ENCODE results near the gene HLCS. TPM values are rescaled to one million over a fixed set of nuclear protein-coding genes. Genes with fewer than 3 reads are reported as not detected.
A peak's percentile ranks its signal among the peaks of the same experiment; 100 is the strongest.

The HLCS gene
- total RNA-seq, 2 experiments from 2014 or later, result 12.5 to 15.5 TPM

DNA sequence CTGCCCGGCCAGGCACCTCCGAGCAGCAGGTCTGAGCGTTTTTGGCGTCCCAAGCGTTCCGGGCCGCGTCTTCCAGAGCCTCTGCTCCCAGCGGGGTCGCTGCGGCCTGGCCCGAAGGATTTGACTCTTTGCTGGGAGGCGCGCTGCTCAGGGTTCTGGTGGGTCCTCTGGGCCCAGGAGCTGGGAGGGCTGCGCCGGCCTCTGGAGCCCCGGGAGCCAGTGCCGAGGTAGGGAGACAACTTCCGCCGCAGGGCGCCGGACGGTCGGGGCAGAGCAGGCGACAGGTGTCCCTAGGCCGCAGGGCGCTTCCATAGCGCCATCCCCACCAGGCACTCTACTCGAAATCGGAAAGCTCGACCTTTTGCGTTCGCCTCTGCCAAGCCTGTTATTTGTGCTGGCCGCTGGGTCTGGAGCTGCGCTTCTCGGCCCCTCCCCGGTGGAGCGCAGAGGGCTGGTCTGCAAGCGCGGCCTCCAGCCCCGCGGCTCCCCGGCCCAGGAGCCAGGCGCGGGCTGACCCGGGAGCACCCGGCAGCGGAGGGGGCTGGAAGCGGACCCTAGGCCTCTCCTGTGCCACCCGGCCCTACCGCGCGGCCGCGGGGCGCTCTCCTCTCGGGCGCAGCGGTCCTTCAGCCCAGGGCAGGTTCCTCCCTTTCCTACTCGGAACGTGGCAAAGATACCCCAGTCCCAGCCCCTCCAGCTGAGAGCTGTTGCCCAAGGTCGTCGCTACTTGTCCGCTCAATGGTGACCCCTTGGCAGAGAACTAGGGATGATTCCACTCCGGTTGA, 265.3 kb downstream of the HLCS start:
- H3K9me3 Mint-ChIP-seq, result no peaks in the 10 kb centered on the region
- peaks cover 33% of the 10 kb centered on the region for H3K4me1 Mint-ChIP-seq (ENCODE audit: low read depth)
- DNase-seq, result no peak
- H3K27ac Mint-ChIP-seq, result no peak overlapping the region
- H3K36me3 Mint-ChIP-seq (ENCODE audit: low read depth), result peaks cover 2% of the 10 kb centered on the region
- no peak for ATAC-seq
- POLR2A ChIA-PET, result no interaction called here
- CTCF ChIA-PET, result no interaction called here
- TF ChIP-seq, protein P1, sequence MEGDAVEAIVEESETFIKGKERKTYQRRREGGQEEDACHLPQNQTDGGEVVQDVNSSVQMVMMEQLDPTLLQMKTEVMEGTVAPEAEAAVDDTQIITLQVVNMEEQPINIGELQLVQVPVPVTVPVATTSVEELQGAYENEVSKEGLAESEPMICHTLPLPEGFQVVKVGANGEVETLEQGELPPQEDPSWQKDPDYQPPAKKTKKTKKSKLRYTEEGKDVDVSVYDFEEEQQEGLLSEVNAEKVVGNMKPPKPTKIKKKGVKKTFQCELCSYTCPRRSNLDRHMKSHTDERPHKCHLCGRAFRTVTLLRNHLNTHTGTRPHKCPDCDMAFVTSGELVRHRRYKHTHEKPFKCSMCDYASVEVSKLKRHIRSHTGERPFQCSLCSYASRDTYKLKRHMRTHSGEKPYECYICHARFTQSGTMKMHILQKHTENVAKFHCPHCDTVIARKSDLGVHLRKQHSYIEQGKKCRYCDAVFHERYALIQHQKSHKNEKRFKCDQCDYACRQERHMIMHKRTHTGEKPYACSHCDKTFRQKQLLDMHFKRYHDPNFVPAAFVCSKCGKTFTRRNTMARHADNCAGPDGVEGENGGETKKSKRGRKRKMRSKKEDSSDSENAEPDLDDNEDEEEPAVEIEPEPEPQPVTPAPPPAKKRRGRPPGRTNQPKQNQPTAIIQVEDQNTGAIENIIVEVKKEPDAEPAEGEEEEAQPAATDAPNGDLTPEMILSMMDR (IDR thresholded peaks at IDR 0.05), result no peak
- H3K4me3 Mint-ChIP-seq, result peak overlapping the region; percentile 41
- intact Hi-C loops (cut with micrococcal nuclease), result no loop called here
- H3K27me3 Mint-ChIP-seq, result peaks cover 74% of the 10 kb centered on the region

Other genes with a start within 250 kb of the HLCS start
- not detected for gene RIPPLY3, start 40.0 kb upstream of the HLCS start, total RNA-seq
- gene PIGP, start 106.4 kb upstream of the HLCS start, total RNA-seq, result 10 to 100 TPM; 23.4 to 24.3 TPM
- 10 to 100 TPM; 70.2 to 74.0 TPM for gene TTC3, start 106.6 kb upstream of the HLCS start, total RNA-seq

Data from activated CD8-positive, alpha-beta T cell treated with anti-CD3 and anti-CD28 coated beads for 36 hours (primary cell).